Muscle layer of colon (tissue), 2 donors: ENCODE data around the gene IQSEC1.

ENCODE experiments used
- H3K27ac ChIP-seq: one replicate; pipeline ENCODE4 v1.7.0; 2013; ENCODE audit warnings: low read depth, mild to moderate bottlenecking, low read length, moderate library complexity
- H3K27me3 ChIP-seq, 2 donors: one replicate each; pipeline ENCODE4 v1.7.0; 2013; ENCODE audit warnings: low read length in 2 of 2, mild to moderate bottlenecking in 2 of 2; ENCODE audit not compliant: insufficient read depth in 2 of 2, control insufficient read depth in 1 of 2
- H3K36me3 ChIP-seq: one replicate; pipeline ENCODE4 v1.7.0; 2013; ENCODE audit warnings: mild to moderate bottlenecking, low read length; ENCODE audit not compliant: insufficient read depth
- H3K4me1 ChIP-seq: one replicate; pipeline ENCODE4 v1.7.0; 2013; ENCODE audit warnings: mild to moderate bottlenecking, low read length; ENCODE audit not compliant: insufficient read depth
- H3K4me3 ChIP-seq, 2 donors: one replicate each; pipeline ENCODE4 v1.7.0; 2013; ENCODE audit warnings: low read length in 2 of 2, low read depth in 1 of 2, mild to moderate bottlenecking in 1 of 2, moderate library complexity in 1 of 2
- H3K9ac ChIP-seq: one replicate; pipeline ENCODE4 v1.7.0; 2013; ENCODE audit warnings: low read length
- H3K9me3 ChIP-seq: one replicate; pipeline ENCODE4 v1.7.0; 2013; ENCODE audit warnings: mild to moderate bottlenecking, low read length
- donor health status: abdominal sarcoma.
- donor health status: Adenocarcinoma of cecum.

IQSEC1 gene

DNA sequence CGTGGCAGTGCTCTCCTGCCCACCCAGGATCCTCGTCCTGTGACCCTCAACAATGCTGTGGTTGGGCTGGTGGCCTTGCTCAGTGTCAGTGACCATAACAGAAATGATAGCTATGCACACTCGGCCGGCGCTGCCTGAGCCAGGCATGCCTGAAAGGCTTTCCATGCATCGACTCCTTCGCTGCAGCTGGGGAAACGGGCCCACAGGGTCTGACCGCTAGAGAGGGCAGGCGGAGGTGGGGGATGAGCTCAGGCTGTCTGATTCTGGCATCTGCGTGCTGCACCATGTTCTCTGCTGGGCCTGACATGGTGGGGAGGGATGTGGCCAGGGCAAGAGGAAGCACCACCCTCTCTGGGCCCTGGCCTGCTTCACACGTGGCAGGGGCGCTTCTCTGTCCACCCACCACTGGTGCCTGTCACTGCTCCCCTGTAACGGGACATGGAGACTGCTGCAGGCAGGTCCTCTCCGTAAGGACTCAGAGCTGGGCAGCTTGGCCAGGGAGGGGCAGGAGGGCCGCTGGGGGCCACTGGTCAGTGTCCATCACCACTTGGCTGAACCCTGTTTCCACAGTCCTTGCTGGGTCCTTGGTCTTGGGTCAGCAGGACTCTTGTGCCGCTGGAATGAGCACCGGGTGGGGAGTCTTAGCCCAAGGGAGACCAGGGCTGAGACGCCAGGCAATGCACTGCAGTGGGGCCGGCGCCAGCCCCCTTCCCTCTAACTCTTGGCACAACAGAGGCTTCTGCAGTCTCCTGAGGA is 167.7 kb downstream of the IQSEC1 start:
- Histone ChIP-seq H3K4me3 (no peak overlapping the region), H3K27me3 (no peaks in the 10 kb centered on the region), H3K9ac (no peak overlapping the region), H3K9me3 (no peaks in the 10 kb centered on the region), H3K4me1 (no peaks in the 10 kb centered on the region), H3K27ac (no peak overlapping the region), H3K36me3 (peaks cover 76% of the 10 kb centered on the region)

DNA sequence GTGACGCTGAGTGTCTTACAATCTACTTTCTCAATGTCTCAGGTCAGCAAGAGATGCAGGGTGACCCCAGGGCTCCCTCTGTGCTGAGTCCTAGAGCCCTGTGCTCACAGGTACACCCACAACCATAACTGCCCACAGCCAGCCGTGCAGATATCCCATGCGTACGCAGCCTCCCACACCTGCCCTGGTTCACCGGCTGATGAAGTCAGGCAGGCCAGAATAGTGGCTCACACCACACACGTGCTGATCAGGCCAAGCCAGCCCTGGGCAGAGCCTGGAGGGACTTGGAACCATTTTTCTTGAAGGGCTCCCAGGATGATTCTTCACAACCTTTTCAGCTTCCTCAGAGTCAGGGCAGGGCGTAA is 168.3 kb downstream of the IQSEC1 start:
- H3K4me3 ChIP-seq, result no peak overlapping the region
- H3K27ac ChIP-seq, result no peak overlapping the region
- H3K4me1 ChIP-seq, result no peaks in the 10 kb centered on the region
- no peaks in the 10 kb centered on the region for H3K27me3 ChIP-seq
- H3K36me3 ChIP-seq, result peaks cover 72% of the 10 kb centered on the region
- H3K9ac ChIP-seq, result no peak overlapping the region
- no peaks in the 10 kb centered on the region for H3K9me3 ChIP-seq

DNA sequence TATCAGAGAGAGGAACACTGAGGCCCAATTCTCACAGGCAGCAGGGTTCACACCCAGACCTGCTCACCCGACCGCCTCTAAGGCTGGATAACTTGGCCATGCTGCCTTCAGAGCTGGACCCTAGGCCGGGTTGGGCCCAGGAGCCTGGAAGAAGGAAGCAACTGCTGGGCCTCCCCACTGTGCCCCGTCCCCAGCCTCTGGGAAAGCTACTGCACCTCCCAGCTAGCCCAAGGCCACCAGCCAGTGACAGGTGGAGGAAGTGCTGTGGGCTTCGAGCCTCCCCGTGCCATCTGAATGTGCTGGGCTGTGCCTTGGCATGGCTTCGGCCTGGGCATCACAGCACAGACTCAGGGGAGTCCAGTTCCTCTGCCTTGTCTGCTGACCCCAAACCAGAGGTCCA is 169.3 kb downstream of the IQSEC1 start:
- Histone ChIP-seq H3K9ac (no peak overlapping the region), H3K4me1 (no peaks in the 10 kb centered on the region), H3K36me3 (peaks cover 66% of the 10 kb centered on the region), H3K9me3 (no peaks in the 10 kb centered on the region), H3K27ac (no peak overlapping the region), H3K4me3 (no peak overlapping the region), H3K27me3 (no peaks in the 10 kb centered on the region)

DNA sequence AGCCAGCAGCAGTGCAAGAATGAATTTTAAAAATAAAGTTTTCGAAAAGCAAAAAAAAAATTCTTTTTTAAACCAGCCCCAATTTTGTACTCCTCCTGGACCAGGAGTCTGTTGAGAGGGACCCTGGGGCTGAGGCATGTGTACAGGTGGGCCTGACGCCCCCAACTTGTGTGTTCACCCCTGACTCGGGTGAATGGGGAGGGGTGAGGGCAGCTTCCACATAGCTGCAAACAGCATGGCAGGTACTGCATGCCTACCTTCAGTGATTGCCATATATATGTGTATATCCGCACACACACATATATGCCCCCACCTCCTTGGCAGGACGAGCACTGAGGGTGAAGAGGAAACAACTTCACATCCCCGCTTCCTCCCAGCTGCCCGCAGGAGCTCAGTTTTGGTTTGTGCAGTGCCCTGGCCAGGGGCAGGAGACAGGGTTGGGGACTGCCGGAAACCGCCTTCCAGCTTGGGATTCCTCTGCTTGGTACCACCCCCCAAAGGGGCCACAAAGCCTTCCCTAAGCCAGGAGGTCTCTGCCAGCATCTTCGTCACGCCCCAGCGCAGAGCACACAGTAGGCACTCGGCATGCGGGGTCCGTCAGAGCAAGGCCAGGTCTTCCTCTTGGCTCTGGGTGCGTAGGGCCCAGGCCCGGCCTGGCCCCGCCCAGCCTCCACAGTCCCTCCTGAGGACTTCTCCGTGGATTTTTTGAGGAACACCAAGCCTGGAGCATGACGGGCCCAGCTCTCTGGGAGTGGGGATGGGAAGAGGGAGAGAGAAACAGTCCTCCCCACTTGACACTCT is 170.0 kb downstream of the IQSEC1 start:
- H3K27me3 ChIP-seq, result no peaks in the 10 kb centered on the region
- H3K27ac ChIP-seq, result no peak overlapping the region
- peaks cover 60% of the 10 kb centered on the region for H3K36me3 ChIP-seq
- H3K9me3 ChIP-seq, result no peaks in the 10 kb centered on the region
- H3K9ac ChIP-seq, result no peak overlapping the region
- H3K4me3 ChIP-seq, result no peak overlapping the region
- no peaks in the 10 kb centered on the region for H3K4me1 ChIP-seq

DNA sequence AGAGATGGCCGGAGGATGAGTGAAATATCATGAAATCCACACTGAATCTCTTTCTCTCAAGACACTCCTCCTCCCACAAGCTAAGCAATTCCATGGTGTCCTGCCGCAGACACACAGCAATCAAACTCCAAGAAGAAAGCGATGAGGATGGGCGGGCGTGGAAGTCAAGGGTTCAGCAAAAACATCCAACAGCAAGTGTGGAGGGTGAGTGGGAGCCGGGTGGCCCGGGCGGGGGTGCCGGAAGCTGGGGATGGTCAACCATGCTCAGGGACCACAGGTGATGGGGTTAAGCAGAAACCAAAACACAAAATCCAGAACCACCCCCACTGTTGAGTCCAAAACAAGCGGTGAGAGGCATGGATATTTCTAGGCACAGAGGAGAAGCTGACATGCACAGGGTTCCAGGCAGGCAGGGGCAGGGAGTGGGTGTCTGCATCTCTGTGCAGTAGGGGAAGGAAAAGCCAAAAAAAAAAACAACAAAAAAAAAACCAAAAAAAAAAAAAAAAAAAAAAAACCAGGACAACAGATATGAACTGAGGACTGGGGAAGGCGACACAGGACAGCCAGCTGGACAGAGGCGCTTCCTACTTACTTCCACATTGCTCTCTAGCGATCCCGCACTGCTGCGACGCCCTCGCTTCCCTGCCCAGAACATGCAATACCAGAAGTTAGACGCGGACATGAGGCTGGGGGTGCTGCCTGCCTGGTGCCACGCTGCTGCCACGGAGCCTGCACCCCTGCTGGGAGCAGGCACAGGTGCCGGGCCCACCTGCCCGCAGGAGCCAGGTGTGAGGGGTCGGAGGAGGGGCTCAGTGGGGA is 170.8 kb downstream of the IQSEC1 start:
- H3K4me3 ChIP-seq, result no peak overlapping the region
- no peaks in the 10 kb centered on the region for H3K4me1 ChIP-seq
- H3K9me3 ChIP-seq, result no peaks in the 10 kb centered on the region
- no peak overlapping the region for H3K27ac ChIP-seq
- no peaks in the 10 kb centered on the region for H3K27me3 ChIP-seq
- H3K9ac ChIP-seq, result no peak overlapping the region
- H3K36me3 ChIP-seq, result peaks cover 60% of the 10 kb centered on the region

- Histone ChIP-seq H3K4me1 (no peaks in the 10 kb centered on the region), H3K4me3 (no peak overlapping the region), H3K36me3 (peaks cover 55% of the 10 kb centered on the region), H3K9ac (no peak overlapping the region), H3K9me3 (no peaks in the 10 kb centered on the region), H3K27me3 (no peaks in the 10 kb centered on the region), H3K27ac (no peak overlapping the region)
Measured at GRCh38 chr3:12901623-12902045, 171.6 kb downstream of the IQSEC1 start.

DNA sequence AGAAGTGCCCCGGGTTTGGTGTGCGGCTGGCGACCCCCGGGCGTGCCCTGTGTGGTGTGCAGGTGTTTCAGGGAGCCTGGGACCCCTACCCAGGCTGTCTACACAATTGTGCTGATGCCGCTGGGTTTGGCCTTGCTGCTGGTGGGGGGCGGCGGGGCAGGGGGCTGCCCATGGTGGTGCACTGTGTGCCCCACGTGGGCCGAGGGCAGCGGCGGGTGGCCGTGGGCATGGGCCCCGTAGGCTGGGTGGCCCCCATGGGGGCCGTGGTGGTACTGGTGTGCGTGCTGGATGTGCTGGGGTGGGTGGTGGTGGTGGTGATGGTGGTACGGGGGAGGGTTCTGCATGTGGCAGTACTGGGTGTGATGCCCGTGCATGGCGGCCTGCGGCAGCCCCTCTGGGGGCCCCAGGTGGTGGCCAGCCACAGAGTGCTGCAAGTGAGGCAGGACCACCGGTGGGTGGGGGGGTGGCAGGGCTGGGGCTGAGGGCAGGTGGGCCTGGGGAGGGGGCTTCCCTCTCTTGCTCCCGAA is 172.3 kb downstream of the IQSEC1 start:
- Histone ChIP-seq H3K27me3 (no peaks in the 10 kb centered on the region), H3K36me3 (peaks cover 49% of the 10 kb centered on the region), H3K4me3 (no peak overlapping the region), H3K9me3 (no peaks in the 10 kb centered on the region), H3K27ac (no peak overlapping the region), H3K9ac (no peak overlapping the region), H3K4me1 (peaks cover 6% of the 10 kb centered on the region)

GRCh38 chr3:12898965-12899755 is 174.1 kb downstream of the IQSEC1 start:
- Histone ChIP-seq H3K36me3 (peaks cover 36% of the 10 kb centered on the region), H3K27me3 (no peaks in the 10 kb centered on the region), H3K27ac (no peak overlapping the region), H3K9ac (no peak overlapping the region), H3K4me1 (peaks cover 10% of the 10 kb centered on the region), H3K4me3 (no peak overlapping the region), H3K9me3 (no peaks in the 10 kb centered on the region)

DNA sequence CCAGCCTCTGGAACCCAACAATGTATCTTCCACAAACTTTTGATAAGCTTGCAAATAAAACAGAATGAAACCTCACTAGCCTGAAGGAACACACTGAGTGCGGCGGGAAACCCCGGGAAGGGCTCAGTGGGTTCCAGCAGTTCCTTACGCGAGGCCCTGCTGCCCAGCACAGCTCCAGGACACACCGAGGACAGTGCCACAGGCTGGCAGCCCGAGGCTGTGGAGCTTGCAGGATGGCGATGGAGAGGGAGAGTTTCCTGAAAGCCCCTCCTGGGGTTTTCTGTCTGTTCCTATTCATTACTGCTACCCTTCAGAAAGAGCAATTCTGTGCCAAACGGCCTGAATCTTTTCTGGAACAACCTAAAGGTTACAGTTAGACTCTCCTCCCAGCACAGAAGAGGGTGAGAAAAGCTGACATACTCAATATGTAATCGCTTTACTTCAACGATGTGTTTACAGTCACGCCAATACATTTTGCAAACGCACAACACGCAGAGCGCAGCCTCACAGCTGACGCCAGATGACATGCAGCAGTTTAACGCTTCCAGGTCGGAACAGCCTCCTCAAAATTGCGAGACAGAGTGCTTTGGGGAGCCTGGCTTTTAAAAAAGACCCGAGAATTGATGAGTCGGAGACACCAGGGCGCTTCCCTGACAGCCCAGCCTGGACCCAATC is 174.8 kb downstream of the IQSEC1 start:
- H3K27me3 ChIP-seq, result no peaks in the 10 kb centered on the region
- H3K27ac ChIP-seq, result no peak overlapping the region
- H3K9ac ChIP-seq, result no peak overlapping the region
- no peaks in the 10 kb centered on the region for H3K9me3 ChIP-seq
- H3K4me3 ChIP-seq, result no peak overlapping the region
- peaks cover 15% of the 10 kb centered on the region for H3K4me1 ChIP-seq
- peaks cover 30% of the 10 kb centered on the region for H3K36me3 ChIP-seq

DNA sequence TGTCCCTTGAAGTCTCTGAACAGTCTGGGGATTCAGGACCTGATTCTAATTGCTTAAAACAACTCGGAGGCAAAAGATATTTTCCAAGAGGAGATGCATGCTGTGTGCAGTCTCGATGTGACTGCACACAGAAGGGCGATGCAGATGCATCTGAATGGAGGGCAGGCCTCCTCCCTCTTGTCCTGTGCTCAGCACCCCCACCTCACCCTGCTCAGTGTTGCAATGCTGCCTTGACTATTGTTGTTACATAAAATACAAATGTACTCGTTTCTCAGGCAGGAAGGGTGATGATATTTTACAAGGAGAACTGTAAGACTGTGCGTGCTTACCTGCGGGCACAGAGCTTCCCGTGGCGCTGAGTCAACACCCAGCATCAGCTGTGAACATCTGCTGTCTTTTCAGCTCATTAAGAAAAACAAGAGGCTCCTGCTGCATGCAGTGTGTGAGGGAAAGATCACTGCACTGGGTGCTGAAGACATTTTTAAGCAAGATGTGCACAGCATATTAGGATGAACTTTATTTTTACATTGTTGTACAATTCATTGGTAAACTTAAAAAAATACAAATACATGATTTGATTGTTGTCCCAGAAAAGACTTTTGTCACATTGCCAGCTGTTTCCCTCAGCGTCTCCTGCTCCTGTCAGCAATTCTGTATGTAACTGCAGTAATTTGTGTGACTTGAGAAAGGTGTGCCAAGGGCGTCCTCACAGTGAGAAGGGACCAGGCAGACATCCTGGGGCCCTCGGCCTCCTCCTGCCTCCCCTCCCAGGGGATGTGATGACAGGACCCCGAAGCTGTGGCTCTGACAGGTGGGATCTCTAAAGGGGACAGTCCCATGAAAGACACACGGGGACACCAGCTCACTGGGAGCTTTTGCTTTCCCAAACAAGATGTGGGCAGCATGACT is 175.6 kb downstream of the IQSEC1 start:
- H3K4me3 ChIP-seq, result no peak overlapping the region
- no peaks in the 10 kb centered on the region for H3K27me3 ChIP-seq
- no peak overlapping the region for H3K27ac ChIP-seq
- H3K9me3 ChIP-seq, result no peaks in the 10 kb centered on the region
- H3K36me3 ChIP-seq, result peaks cover 22% of the 10 kb centered on the region
- H3K9ac ChIP-seq, result no peak overlapping the region
- H3K4me1 ChIP-seq, result peaks cover 15% of the 10 kb centered on the region
